HG03095 (cell line): ENCODE measurements around the gene KIAA0232.
"Not testable (repeated sequence)": the region's sequence is repeated elsewhere in the genome, so short reads cannot be mapped to it uniquely, and the experiment has no call there.

Experiments used
- ATAC-seq: cut with Tn5 transposase; IDR thresholded peaks from one replicate; pipeline ENCODE4 v1.9.1; 2021; ENCODE audit warnings: moderate library complexity; ENCODE audit not compliant: unreplicated experiment

The KIAA0232 gene

DNA sequence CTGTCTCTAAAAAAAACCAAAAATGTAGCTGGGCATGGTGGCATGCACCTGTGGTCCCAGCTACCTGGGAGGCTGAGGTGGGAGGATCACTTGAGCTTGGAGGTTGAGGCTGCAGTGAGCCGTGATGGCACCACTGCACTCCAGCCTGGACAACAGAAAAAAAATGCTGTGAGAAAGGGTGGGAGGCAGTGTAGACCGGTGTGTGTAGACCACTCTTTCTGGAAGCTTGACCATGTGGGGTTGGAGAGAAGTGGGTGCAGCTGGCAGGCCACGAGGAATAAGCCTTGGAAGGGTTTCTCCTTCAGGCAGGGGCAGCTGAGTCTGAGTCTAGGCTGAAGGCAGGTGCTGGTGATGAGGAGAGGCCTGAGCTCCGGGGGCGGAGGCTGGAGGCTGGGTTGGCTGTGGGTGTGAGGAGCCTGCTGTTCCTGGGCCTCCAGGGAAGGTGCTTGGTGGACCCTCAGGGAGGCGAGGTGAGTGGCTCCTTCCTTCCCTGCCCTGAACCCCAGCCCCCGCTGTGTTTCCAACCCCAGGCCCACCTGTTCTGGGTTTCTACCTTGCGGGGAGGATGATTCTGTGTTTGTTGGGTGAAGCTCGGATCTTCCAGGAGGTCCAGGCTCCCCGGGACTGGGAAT, 117.8 kb downstream of the KIAA0232 start:
- ATAC-seq, result no peak

DNA sequence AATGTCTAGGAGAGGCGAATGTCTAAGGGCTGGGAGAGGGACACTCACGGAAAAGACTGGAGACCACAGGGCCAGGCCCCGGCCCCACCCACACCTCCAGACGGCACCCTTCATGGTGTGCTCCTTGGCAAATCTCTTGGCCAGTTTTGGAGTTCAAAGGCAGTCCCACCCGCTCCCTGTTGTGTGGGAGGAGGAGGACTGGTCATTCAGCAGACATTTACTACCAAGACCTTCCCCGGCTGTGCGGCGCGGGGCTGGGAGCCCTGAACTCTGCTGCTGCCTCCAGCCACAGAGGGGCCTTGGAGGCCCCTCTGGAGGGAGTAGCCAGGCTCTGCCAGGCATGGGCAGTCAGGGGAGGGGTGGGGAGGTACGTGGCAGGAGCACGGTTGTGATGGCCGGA, 118.4 kb downstream of the KIAA0232 start:
- ATAC-seq, result no peak

DNA sequence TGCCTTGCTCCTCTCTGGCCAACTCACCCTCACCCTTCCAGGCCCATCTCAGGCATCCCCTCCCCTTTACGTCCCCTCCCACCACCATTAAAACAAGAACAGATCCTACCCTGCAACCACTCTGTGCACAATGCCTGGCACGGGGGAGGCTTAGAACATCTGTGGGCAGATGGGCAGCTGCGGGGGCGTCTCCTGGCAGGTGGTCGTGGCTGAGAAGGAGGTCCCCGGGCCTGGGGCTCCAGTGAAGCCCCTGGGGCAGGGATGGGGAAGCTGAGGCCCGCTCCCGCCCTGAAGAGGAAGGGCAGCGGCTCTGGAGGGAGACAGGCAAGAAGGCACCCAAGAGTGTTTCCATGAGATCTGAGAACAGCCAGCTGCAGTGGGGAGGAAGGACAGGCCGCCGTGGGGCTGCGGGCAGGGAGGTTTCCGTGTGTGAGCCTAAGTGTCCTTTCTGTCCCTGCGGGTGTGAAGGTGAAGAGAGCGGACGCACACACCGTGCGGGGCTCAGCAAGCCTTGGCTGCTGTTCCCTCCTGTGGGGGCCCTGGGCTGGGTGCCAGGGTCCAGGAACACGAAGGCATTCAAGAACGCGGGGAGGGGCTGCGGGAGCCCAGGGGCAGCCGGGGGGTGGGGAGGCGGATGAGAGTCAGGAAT, 119.3 kb downstream of the KIAA0232 start:
- no peak for ATAC-seq

GRCh38 chr4:6902318-6903042, 120.0 kb downstream of the KIAA0232 start:
- ATAC-seq, result no peak

DNA sequence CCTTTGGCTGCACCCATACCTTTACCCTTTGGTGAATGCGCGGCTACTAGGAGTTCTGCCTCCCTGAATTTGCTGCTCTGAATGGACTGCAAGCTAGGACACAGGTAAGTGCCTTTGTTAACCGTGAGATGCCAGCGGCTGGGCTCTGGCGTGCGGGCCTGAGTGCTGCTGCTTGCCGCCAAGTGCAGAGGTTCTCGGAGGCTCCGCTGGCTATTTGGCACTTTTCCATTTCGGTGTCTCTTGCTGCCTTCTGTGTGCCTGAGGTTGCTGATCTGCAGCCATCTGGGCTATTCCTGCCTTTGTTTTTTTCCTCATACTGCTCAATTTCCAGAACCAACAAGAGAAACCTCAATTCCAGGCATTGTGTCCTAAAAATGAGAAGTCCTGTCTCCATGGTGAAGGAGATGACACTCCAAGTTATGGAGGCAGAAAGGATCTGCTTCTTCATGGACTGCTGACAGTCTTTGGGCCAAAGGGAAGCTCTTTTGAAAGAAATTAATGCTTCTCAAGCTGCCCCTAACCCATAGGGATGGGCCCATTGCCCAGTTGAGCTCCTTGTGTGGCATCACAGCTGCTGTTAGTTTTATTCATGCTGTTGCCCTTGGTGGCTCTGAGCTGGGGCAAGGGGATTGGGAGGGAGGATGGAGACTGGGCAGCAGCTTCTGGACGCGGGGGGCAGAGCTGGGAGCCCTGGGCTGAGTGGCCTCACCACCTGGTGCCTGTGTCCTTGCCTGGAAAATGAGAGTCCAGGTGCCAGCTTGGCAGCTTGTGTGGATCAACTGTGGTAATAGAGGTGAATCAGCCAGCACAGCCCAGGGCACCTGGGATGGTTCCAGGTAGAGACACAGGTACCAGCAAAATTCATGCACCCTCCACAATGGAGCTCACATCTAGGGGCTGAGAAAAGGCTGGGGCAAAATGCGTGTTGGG, 123.3 kb downstream of the KIAA0232 start:
- no peak for ATAC-seq

DNA sequence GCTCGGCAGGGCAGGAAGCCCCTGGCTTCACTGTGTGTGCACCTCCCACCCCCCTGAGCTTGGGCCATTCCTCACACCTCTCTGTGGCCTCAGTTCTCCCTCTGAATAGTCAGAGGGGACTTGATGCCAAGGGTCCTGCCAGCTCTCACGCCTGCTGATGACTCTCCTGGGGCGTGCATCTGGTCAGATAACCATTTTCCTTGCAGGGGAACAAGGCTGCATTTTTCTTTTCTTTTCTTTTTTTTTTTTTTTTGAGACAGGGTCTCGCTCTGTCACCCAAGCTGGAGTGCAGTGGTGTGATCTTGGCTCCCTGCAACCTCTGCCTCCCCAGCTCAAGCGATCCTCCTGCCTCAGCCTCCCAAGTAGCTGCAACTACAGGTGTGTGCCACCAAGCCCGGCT, 124.0 kb downstream of the KIAA0232 start:
- ATAC-seq, result not testable (repeated sequence)

DNA sequence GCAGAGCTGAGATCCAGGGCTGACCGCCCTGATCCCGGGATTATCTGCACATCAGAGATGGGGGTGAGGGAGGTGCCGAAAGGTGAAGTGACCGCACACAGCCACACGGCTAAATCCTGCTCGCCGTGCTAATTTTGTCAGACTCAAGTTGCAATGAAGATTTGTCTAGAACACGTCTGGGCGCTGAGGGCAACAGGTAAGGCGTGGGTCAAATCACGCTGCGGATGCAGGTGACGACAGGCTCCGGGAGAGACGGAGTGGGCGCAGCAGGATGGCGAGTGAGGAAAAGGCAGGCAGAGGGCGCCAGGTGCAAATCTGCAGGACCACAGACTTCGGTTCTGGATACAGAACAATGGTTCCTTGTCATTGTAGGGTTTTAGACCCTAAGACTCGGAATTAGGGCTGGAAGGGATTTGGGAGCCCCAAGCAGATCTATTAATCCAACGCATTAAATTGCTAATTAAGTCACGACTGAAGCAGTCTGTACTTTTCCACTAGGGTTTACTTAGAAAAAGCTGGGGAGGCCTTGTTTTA, 125.2 kb downstream of the KIAA0232 start:
- no peak for ATAC-seq

DNA sequence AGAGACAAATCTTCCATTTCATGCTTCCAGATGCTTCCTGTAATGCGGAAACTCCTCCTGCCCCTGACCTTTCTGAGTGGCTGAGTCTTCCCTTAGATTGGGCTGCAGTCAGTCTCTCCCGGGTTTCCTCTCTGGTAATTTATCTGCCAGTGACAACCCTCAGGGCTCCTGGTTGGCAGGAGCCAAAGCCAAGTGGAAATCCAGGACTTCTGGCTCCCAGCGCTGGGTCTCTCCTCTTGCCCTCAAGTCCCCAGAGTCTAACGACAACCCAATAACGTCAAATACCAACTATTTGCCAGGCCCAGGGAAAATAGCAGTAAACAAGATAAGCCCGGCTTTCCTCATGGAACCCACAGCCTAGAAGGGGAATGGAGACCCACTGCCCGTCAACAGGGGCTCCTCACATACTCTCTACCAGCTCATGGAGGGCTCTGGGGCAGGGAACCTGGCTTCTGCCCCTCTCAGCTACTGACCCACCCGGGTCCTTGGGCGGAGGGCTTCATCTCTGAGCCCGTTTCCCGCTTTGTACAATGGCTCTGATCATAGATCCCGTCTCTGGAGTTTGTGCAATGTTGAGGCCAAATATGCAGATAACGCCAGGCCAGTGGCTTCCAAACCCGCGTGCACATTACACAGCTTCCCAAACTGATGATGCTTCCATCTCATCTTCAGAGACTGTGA, 126.0 kb downstream of the KIAA0232 start:
- no peak for ATAC-seq

- ATAC-seq, result peak; percentile 87
Observed at GRCh38 chr4:6909113-6909969, 126.8 kb downstream of the KIAA0232 start, which contains the start of gene TBC1D14. Gene TBC1D14 (plus strand): TSS chr4:6909826. CDS start chr4:6923390, 13,564 bp downstream.

DNA sequence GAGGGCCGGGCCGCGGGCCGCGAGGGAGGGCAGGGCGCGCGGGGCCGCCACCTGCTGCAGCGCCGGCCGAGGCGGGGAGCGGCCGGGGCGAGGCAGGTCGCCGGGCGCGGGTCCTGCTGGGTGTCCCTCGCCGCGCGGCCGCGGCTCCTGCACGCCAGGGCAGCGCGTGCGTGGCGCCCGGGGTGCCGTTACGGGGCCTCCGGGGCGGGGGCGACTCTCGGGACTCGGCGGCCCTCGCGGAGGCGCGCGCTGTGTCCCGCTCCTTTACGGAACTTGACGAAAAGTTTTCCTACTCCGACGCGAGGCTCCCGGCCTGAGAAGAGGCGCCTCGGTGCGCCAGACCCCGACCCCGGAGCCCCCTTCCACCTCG, 127.4 kb downstream of the KIAA0232 start:
- peak; percentile 30 for ATAC-seq

DNA sequence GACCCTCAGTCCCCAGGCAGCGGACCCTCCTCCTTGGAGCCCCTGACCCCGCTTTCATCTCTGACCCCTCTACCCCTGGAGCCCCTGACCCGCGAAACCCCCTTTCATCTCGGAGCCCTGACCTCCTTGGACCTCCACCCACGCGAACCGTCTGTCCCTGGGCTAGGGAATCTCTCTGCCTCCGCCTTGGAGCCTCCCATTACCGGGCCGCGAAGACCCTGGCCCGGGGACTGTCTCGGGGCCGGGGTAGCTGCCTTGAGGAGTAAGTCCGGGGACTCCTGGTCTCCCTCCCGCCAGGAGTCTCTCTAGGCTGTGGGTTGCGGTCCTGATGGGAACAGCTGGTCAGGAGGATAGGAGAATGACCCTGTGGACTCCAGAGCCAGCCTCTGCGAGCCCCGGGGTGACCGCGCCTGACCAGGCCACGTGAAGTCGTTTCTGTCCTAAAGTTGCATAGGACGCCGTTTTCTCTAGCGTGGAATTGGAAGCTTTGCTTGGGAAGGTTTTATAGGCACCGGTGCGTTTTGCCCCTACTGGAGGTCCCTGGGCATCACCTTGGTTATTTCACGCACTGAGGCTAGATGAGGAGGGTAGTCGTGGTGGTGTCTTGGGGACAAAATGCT, 127.9 kb downstream of the KIAA0232 start:
- ATAC-seq, result no peak

GRCh38 chr4:6910960-6911874, 128.7 kb downstream of the KIAA0232 start:
- ATAC-seq, result no peak

DNA sequence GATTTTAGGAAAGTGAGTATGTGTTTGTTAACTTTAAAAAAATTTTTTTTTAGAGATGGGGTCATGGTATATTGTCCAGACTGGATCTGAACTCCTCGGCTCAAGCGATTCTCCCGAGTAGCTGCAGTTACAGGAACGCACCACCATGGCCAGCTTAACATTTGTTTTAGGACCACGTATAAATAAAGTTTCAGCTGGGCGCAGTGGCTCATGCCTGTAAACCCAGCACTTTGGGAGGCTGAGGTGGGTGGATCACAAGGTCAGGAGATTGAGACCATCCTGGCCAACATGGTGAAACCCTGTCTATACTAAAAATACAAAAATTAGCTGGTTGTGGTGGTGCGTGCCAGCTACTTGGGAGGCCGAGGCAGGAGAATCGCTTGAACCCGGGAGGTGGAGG, 129.4 kb downstream of the KIAA0232 start:
- not testable (repeated sequence) for ATAC-seq

- no peak for ATAC-seq
Observed at GRCh38 chr4:6912441-6912840, 129.9 kb downstream of the KIAA0232 start.

GRCh38 chr4:6913350-6913905, 130.9 kb downstream of the KIAA0232 start:
- ATAC-seq, result no peak

DNA sequence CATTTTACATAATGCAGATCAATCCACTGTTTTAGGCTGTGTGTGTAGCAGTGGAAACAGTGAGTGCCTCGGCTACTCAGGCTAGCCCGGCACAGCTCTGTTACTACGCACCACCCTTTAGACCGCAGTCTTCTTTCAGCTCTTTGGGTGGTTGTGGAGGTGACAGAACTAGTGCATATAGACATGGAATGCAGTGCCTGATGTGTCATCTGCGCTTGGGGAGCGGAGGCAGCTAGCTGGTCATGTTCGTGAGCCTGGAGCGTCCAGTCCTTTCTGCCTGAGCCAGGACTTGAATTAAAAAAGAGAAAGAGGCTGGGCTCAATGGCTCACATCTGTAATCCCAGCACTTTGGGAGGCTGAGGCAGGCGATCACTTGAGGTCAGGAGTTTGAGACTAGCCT, 131.9 kb downstream of the KIAA0232 start:
- no peak for ATAC-seq
